Ovary (tissue), 9 donors: ENCODE results near the gene CRHR1. TPM values are rescaled to one million over a fixed set of nuclear protein-coding genes. Genes with fewer than 3 reads are reported as not detected.

ENCODE experiments used
- DNase-seq, 5 donors: peaks; one replicate each; pipeline ENCODE4 v3.0.0-alpha.2; 2019 to 2020
- H3K27ac ChIP-seq, 2 donors: fragments of 200-600 bp; one replicate each; pipeline versions ENCODE4 v1.5.1 to v1.8.0; 2019 to 2022
- H3K27me3 ChIP-seq: fragments of 200-600 bp; one replicate; pipeline ENCODE4 v1.8.0; 2022
- H3K36me3 ChIP-seq: fragments of 200-600 bp; sonication (generic); one replicate; pipeline ENCODE4 v1.5.1; 2019
- H3K4me1 ChIP-seq: one replicate; pipeline ENCODE4 v1.8.1; 2013; ENCODE audit warnings: mild to moderate bottlenecking, moderate library complexity; ENCODE audit not compliant: insufficient read depth
- H3K4me3 ChIP-seq: fragments of 200-600 bp; sonication (generic); one replicate; pipeline ENCODE4 v1.5.1; 2017
- H3K9me3 ChIP-seq, 2 donors: fragments of 200-600 bp in 1 of 2; sonication (generic) in 1 of 2; one replicate each; pipeline versions ENCODE4 v1.5.1 to v1.8.1; 2013 to 2019; ENCODE audit warnings: mild to moderate bottlenecking in 1 of 2, moderate library complexity in 1 of 2
- CTCF ChIP-seq, 3 donors: fragments of 450-650 bp in 2 of 3; fragments of 200-600 bp in 1 of 3; IDR thresholded peaks; one replicate each; pipeline versions ENCODE4 v1.5.1 to v1.8.0; 2016 to 2022; ENCODE audit warnings: antibody characterized with exemption in 3 of 3, mild to moderate bottlenecking in 1 of 3
- EP300 ChIP-seq: sonication (generic); formaldehyde crosslinking; IDR thresholded peaks from one replicate; pipeline ENCODE4 v1.6.1; 2017; ENCODE audit warnings: antibody characterized with exemption
- POLR2A ChIP-seq: fragments of 450-650 bp; IDR thresholded peaks from one replicate; pipeline ENCODE4 v1.6.1; 2017; ENCODE audit warnings: antibody characterized with exemption, mild to moderate bottlenecking, moderate library complexity
- WGBS, 3 donors: extraction: QIAGEN DNeasy Blood & Tissue Kit in 1 of 3; methylation state at CpG; one replicate each; pipeline versions ENCODE4 v1.1.5 to v1.1.7; 2013 to 2017; 5-methylcytosine and 5-hydroxymethylcytosine counted together
- intact Hi-C, 4 donors: fragments of 100-400 bp; cut with DNase I; formaldehyde crosslinking; loops; one replicate each; pipeline versions ENCODE4 v1.11.0 to v1.15.1; 2022 to 2023
- polyA plus RNA-seq, 2 donors: library from polyadenylated mRNA; stranded (reverse); fragments of 200-250 nt in 1 of 2; fragments of 350-450 nt in 1 of 2; fragmentation: Illumina TruSeq in 1 of 2; extraction: RNeasy Lipid Tissue Mini Kit (QIAGEN cat#74804) in 1 of 2; gene quantifications; one replicate each; pipeline ENCODE4 v1.2.3, GENCODE V29; 2013 to 2014
- total RNA-seq, 7 donors: library from RNA; depleted of rRNA in 2 of 7; stranded (reverse); fragments of >200 nt in 2 of 7; fragmentation: NEBNext Ultra II Directional in 3 of 7; extraction: Animal tissue kit (Norgen Biotek cat#: 25700) in 3 of 7; gene quantifications; one replicate each; pipeline versions ENCODE4 v1.1.0 to v1.2.4, GENCODE V29; 2016 to 2023
- donor health status: DM: no; HTN: no; CAD: no; lungs with moderate emphysema.
- donor health status: DM: no; HTN: no; CAD: no.
- donor health status: Bipolar disorder and iron deficiency.
- donor health status: DM: yes; HTN: yes; CAD: no.
- donor health status: DM: no; HTN: no; CAD: no.
- donor health status: DM: yes; HTN: yes; CAD: no.

Gene CRHR1
- total and polyA plus RNA-seq, 9 donors: 0.10 to 1.4 (median 0.33) TPM; not detected in 2

DNA sequence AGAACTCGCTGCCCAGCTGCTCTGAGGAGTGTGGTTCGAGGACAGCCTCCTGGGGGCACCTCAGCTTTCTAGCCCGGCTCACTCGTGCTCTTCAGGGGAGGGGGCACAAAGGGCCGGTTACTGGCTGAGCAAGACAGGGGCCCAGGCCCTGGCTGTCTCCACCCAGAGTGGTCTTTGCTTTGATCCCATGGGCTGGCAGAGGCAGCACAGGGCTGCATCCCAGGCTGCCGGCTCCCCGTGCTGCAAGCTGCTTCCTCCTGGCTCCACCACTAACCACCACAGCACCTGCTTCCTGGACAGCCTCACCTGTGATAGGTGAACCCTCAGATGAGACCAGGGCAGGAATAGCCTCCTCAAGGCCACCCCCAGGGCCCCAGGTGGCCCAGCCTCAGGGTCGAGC is 67.3 kb downstream of the CRHR1 start:
- H3K4me3 ChIP-seq: no peak overlapping the region
- H3K36me3 ChIP-seq: no peaks in the 10 kb centered on the region
- no peak for TF ChIP-seq EP300
- TF ChIP-seq POLR2A: no peak
- TF ChIP-seq CTCF (IDR thresholded peaks at IDR 0.05): no peak
- 25 to 42% (median 41%) methylated on average over 8 of the region's 8 CpGs for WGBS, 3 donors
- DNase-seq: no peak
- intact Hi-C loops: loop anchor here in 1 of 4 donors (5.0 kb wide), 1 partner anchor 209 kb away; no protein-coding TSS in a partner anchor
- H3K9me3 ChIP-seq: no peaks in the 10 kb centered on the region
- H3K27ac ChIP-seq: no peak overlapping the region
- no peaks in the 10 kb centered on the region for H3K4me1 ChIP-seq
- H3K27me3 ChIP-seq: no peaks in the 10 kb centered on the region

DNA sequence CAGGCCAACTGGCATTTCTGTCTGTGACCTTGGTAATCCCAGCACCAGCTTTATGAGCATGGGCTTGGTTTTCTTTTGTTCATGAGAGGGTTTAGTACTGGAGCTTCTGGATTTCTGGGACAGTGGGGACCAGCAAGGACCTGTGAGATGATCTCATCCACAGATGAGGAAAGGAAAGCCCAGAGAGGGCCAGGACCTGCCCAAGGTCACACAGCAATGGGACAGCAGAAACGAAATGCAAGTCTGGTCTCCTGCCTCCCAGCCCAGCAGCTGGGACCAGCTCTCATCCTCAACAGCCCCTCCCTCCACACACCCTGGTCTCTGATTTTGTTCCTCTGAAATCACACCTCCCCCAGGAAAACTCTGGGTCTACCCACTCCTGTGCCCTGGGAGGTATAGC is 67.8 kb downstream of the CRHR1 start:
- DNase-seq: no peak
- Histone ChIP-seq H3K4me3 (no peak overlapping the region), H3K9me3 (no peaks in the 10 kb centered on the region), H3K36me3 (no peaks in the 10 kb centered on the region), H3K27ac (no peak overlapping the region), H3K27me3 (no peaks in the 10 kb centered on the region), H3K4me1 (no peaks in the 10 kb centered on the region)
- intact Hi-C loops: loop anchor here in 1 of 4 donors (5.0 kb wide), 1 partner anchor 210 kb away; no protein-coding TSS in a partner anchor
- TF ChIP-seq EP300: no peak
- TF ChIP-seq CTCF (IDR thresholded peaks at IDR 0.05): no peak
- TF ChIP-seq POLR2A: no peak
- 21 to 63% (median 32%) methylated on average over 1 of the region's 1 CpG for WGBS, 3 donors

DNA sequence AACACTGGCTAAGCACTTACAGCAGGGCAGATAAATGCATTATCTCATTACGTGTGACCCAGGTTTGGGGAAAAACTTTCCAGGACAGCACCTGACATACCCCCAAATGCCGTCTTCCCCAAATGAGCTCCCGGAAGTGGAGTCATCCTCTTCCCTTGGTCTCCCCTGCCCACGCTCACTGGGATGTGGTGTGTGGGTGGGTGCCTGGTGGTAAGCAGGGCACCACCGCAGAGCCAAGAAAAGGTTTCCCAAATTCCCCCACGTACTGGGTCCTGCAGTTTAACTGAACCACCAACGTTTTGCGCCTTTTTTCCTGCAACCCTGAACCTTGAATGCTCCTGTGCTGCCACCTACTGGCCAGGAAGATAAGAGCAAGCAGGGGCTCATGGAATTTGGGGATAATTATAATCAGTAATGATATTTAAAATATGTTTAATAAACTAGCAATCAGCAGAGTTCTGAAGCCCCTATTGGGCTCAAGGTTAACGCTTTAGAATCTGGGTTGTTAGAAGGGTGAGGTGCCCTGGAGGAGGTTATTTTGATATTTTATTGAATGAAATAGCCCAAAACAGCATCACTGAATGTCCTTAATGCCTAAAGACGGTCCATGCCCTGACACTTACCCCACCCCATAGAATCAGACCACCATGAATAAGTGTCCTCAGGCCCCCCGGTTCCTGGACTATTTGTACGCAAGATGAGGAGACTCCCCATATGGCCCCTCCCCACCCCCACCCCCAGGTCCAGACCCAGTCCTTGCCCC is 68.6 kb downstream of the CRHR1 start:
- Histone ChIP-seq H3K27ac (no peak overlapping the region), H3K9me3 (no peaks in the 10 kb centered on the region), H3K27me3 (no peaks in the 10 kb centered on the region), H3K4me1 (no peaks in the 10 kb centered on the region), H3K36me3 (no peaks in the 10 kb centered on the region), H3K4me3 (no peak overlapping the region)
- WGBS, 3 donors: 13 to 22% (median 14%) methylated on average over 12 of the region's 12 CpGs
- TF ChIP-seq EP300 (no peak), CTCF (IDR thresholded peaks at IDR 0.05) (peak; percentile 44 to 68 (median 61))
- DNase-seq: peak; percentile 37 to 71 (median 56)
- intact Hi-C loops: loop anchor here in 1 of 4 donors (5.0 kb wide), 1 partner anchor 210 kb away; no protein-coding TSS in a partner anchor

GRCh38 chr17:45854209-45854608 is 70.1 kb downstream of the CRHR1 start:
- intact Hi-C loops: loop anchor here in 1 of 4 donors (5.0 kb wide), 1 partner anchor 212 kb away; no protein-coding TSS in a partner anchor
- DNase-seq: no peak
- no peak for TF ChIP-seq POLR2A
- TF ChIP-seq EP300: no peak
- TF ChIP-seq CTCF (IDR thresholded peaks at IDR 0.05): no peak
- H3K36me3 ChIP-seq: no peaks in the 10 kb centered on the region
- H3K27ac ChIP-seq: no peak overlapping the region
- no peaks in the 10 kb centered on the region for H3K27me3 ChIP-seq
- H3K4me1 ChIP-seq: no peaks in the 10 kb centered on the region
- 72 to 82% (median 76%) methylated on average over 9 of the region's 9 CpGs for WGBS, 3 donors
- H3K4me3 ChIP-seq: no peak overlapping the region
- H3K9me3 ChIP-seq: no peaks in the 10 kb centered on the region
